ENCODE data around the gene SH3BP4.

- TF ChIP-seq POLR2AphosphoS5 (IDR thresholded peaks at IDR 0.05) (no peak), POLR2A (IDR thresholded peaks at IDR 0.05) (no peak), EP300 (IDR thresholded peaks at IDR 0.05; ENCODE audit: low read depth) (no peak)
Observed at GRCh38 chr2:235043762-235044500, 92.1 kb downstream of the SH3BP4 start.

Measured in transverse colon (tissue), 3 donors.